HG03064 (cell line): ENCODE results near the gene PPARG.
"Not testable (repeated sequence)": the region's sequence is repeated elsewhere in the genome, so short reads cannot be mapped to it uniquely, and the experiment has no call there.

Source experiments
- ATAC-seq: cut with Tn5 transposase; IDR thresholded peaks from one replicate; pipeline ENCODE4 v1.9.1; 2021; ENCODE audit warnings: low read depth; ENCODE audit not compliant: unreplicated experiment

Gene PPARG

GRCh38 chr3:12370758-12371157 is 81.9 kb downstream of the PPARG start:
- ATAC-seq = no peak

DNA sequence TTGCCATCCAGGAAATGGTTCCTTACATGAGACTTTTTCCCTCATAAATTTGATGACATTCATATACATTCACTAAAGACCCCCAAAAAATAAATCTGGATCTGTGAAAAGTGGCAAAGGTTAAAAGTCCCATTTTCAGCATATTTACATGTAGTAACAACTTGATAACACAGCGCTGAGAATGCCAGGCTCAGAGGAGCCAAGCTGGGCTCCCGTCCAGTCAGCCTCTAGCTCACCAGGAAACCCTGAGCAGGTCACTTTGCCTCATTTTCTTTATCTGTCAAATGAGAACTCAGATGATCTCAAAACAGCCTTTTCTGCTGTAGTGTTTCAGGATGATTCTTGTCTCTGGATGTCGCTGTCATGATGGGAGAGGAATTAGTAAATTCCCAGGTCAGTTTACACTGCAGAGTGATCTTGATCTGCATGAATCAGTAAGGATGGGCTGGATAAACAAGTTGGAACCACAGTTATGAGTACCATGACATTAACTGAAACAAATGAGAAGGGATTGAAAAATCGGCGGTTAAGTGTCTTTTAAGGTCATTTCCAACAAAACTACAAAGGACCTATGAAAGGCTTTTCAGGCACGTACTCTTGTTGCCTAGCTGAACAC is 82.8 kb downstream of the PPARG start:
- ATAC-seq = no peak

DNA sequence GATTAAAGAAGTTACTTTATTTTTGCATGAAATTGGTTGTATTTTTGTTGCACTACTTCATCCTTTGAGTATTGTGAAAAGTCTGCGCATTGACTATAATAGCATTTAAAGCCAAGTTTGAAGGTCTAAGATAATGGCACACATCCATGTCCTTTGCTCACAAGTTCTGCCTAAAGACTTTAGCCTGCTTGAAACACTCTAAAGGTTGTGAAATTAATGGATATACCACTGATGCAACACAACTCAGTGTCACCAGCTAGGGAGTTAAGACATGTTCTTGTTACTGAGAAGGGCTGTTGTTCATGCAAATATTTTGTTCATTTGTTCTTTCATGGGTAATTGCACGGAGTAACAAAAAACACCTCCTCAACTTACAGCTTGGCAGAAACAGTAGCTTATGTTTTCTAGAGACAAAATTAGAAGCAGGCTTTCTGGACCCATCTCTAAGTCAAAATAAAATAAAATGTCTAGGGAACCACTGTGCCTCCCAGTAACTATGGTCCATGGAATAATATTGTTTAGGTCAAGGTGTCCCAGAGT is 83.9 kb downstream of the PPARG start:
- no peak for ATAC-seq

DNA sequence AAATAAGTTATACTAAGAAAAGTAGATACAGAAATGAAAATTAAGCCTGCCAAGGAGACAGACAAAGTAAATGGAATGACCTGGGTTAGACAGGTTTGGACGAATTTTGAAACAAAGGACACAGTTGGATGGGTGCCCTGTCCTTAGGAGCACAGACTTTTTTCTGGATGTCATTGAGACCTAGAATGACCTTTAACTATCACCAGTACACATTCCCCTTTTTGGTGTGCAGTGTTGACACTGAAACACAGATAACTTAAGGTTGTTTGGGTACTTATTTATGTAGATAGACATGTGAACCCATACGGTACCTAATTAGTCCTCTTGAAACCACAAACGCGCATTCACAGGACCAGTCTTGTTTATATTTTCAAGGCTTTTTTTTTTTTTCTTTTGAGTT is 86.7 kb downstream of the PPARG start:
- no peak for ATAC-seq

DNA sequence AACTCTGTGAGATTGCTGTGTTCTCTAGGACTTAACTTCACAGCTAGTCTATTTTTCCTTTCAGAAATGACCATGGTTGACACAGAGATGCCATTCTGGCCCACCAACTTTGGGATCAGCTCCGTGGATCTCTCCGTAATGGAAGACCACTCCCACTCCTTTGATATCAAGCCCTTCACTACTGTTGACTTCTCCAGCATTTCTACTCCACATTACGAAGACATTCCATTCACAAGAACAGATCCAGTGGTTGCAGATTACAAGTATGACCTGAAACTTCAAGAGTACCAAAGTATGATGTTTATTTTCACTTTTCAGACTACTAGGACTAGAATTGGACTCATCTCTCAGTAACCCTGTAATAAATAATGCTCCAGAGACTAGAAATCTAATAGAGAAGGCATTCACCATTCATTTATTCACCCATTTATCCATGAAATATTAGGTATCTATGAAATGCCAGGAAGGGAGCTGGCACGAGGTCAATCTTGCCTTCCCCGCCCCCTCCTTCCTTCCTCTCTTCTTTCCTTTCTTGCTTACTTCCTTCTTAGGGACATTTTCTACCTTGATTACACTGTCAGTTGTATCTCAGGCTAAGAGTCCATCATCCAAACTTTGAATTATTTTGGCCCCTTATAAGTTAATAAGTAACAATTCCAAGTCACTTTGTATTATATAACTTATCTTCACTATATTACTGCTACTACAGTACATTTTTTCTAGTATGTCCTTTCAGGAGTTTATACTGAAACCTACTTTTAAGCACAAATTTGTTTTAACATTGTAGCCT is 91.0 kb downstream of the PPARG start:
- ATAC-seq = no peak

DNA sequence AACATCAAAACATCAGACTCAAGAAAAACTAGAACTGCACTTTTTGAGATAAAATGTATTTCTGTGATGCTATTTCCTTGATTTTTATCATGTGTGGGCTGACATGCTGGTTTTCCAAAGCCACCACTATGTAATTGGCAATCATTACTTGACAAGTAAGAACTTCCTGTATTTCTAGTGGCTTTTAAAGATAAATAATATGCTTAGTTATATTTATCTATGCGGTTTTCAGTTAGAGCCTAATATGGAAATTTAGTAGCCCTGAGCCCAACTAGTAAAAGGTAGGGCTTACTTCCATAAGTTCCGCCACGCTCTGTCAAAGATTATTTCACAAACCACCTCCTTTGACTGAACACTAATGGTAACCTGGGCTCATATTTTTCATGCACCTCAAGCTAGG is 91.6 kb downstream of the PPARG start:
- no peak for ATAC-seq

GRCh38 chr3:12381199-12381598 is 92.3 kb downstream of the PPARG start:
- ATAC-seq = no peak

GRCh38 chr3:12383218-12383617 is 94.3 kb downstream of the PPARG start:
- no peak for ATAC-seq

GRCh38 chr3:12384451-12385233 is 95.8 kb downstream of the PPARG start:
- no peak for ATAC-seq

DNA sequence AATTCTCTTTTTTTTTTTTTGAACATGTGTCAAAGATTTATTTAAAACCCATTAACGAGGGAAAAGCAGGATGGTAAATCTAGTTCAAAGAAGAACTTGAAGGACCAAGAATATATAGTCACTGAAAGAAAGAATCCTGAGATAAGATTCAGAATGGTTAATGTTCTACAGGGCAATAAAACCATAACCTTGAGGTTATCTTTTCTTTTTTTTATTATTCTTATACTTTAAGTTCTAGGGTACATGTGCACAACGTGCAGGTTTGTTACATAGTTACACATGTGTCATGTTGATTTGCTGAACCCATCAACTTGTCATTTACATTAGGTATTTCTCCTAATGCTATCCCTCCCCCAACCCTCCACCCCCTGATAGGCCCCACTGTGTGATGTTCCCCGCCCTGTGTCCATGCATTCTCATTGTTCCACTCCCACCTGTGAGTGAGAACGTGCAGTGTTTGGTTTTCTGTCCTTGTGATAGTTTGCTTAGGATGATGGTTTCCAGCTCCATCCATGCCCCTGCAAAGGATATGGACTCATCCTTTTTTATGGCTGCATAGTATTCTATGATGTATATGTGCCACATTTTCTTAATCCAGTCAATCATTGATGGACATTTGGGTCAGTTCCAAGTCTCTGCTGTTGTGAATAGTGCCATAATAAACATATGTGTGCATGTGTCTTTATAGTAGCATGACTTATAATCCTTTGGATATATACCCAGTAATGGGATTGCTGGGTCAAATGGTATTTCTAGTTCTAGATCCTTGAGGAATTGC is 97.8 kb downstream of the PPARG start:
- ATAC-seq = not testable (repeated sequence)

DNA sequence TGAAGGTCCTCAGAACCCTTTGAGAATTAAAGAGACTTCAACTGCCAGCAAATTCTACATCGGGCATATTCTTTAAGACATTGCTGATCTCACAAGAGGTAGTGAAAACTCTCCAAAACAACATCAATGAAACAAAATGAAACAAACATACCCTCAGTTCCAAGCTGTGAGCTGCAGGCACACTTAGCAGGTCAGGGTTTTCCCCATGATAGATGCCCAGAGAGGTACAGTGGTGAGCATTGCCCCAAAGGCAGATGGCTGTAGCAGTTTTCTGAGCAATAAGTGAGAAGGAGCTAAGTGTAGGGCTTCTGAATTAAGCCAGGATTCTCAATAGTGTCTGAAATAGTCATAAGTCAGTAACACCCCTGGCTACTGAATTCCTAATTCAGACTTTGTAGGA is 99.3 kb downstream of the PPARG start:
- no peak for ATAC-seq

DNA sequence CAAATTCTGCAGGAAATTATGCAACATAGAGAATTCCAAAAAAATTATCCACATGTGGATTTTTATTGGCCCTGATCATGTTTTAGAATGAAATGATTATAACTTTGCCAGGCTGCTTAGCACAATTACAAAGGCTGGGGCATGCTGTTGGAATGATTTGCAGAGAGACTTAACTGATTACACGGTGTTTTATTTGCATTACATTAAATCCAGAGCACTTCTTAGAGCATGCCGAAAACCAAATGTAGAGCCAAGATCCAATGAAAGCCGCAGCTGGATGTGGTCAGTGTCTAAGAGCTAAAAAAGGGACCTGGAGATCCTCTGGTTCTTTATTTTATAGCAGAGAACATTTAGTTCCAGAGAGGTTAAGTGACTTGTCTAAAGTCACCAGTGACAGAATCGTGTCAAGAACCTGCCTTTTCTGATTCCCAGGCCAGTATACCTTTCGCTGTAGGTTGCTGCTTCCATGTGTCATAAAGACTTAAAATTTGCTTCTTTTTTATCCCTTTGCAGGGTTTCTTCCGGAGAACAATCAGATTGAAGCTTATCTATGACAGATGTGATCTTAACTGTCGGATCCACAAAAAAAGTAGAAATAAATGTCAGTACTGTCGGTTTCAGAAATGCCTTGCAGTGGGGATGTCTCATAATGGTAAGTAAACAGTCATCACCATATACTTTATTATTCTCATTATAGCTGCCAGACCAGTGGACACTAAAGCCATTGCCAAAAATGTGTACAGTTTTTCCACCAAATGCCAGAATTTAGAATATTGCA is 103.4 kb downstream of the PPARG start:
- ATAC-seq = no peak

DNA sequence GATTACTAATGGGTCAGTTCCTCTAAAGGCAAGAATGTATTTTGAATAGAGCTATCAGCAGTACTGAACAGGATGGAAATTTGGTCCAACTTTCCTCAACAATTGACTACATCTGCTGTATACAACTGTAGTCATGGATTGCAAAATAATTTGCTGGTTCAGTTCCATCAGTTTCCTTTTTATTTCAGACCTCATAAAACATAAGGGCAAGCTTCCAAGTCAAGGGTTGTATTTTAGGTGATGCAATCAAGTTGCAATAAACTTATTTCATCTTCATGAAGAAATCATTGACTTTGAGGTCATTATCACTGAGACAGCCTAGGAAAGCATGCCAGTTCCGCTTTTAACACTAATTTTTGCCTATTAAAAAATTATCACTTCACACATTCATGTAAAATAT is 105.0 kb downstream of the PPARG start:
- ATAC-seq = no peak

DNA sequence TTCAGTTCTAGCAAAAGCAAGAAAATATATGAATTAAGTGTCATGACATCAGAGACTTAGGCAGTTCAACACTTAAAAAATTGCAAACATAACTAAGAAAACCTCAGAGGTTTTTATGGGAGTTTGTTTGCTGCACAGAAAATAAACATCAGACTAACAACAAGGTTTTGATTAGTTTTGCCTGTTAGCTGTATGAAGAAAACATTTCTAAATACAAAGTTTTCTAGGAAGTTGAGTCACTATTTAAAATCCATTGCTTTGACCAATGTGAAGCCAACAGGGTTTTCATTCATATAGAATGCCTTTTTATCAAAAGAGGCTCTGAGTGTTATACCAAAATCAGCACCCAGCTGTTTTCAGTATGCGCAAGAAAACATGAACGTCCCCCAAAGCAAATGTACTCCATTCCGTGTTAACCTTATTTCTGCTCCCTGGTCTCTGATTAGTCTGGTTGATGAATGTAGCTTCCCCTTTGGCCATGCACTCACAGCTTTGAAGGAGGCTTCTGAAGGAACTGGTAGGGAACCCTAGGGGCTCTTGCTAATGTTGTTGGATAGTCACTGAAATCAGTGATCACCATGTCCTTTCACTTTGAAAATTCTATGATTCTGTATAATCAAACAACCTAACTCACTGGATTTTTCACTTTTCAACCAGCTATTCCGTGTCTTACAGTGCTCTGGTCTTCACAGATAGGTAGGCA is 105.8 kb downstream of the PPARG start:
- peak; percentile 5 for ATAC-seq

GRCh38 chr3:12395349-12396012 is 106.6 kb downstream of the PPARG start:
- ATAC-seq = peak; percentile 98

GRCh38 chr3:12396471-12396870 is 107.6 kb downstream of the PPARG start:
- ATAC-seq = no peak

DNA sequence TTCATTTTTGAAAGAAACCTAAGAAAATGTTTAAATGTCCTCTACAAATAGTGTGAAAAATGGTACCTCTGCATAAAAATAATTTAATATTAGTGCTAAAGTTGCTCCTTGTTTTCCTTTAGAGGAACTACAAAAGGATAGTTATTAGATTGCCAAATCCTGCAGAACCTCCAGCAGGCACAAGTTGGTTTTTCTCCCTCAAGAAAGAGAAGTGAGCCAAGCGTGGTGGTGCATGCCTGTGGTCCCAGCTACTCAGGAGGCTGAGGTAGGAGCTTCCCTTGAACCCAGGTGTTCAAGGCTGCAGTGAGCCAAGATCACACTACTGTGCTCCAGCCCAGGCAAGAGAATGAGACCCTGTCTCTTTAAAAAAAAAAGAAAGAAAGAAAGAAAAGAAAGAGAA is 110.4 kb downstream of the PPARG start:
- ATAC-seq = no peak

DNA sequence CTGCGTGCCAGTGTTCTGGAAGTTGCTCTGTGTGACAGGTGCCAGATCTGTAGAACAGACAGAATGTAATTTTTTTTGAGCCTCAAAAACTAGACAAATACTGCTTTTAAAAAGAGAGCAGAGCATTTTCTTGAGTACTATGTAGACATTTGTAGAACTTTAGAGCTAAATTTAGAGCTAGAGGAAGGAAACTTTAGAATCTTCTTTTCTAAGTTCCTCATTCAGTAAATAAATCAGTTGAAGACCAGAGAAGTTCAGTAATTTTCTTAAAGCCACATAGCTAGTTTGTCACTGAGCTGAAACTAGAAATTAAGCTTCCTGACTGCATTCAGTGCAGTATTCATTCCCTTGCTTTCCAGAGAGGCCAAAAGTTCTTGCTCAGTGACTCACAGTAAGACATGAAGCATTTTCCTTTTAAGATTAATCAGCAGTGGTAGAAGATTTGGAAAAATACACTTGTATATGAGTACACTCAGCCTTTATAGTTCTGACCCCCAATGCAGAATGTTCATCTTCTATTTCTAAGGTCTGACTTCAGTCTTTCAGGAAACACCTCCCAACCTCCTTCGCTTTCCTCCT is 111.8 kb downstream of the PPARG start:
- ATAC-seq = no peak
